ENCODE measurements around the gene VWA3B.
"Not testable (repeated sequence)": the region's sequence is repeated elsewhere in the genome, so short reads cannot be mapped to it uniquely, and the experiment has no call there.

VWA3B gene

DNA sequence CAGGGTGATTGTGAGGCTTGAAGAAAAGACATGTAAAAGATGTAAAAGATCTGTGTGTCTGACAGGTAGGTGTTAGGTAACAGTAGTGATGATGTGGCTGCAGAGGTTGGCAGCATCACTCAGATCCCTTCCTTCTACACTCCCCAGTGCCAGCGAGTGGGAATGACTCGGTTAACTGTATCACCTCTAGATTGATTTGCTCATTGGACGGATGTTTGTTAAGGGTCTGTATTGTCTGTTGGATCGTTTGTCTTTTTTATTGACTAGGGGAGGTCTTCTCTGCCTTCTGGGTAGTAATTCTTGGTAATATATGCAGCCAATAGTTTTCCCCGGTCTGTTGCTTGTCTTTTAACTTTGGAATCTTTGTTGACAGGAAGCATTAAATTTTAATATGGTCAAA is 214.5 kb downstream of the VWA3B start:
- Histone ChIP-seq H3K9ac (ENCODE audit: low read depth, low read length) (no peak overlapping the region), H3K9me3 (ENCODE audit: control insufficient read depth, insufficient read depth, low read length) (no peaks in the 10 kb centered on the region), H3K36me3 (ENCODE audit: insufficient read depth, low read length) (no peaks in the 10 kb centered on the region), H3K4me1 (ENCODE audit: insufficient read depth, low read length) (no peaks in the 10 kb centered on the region)

DNA sequence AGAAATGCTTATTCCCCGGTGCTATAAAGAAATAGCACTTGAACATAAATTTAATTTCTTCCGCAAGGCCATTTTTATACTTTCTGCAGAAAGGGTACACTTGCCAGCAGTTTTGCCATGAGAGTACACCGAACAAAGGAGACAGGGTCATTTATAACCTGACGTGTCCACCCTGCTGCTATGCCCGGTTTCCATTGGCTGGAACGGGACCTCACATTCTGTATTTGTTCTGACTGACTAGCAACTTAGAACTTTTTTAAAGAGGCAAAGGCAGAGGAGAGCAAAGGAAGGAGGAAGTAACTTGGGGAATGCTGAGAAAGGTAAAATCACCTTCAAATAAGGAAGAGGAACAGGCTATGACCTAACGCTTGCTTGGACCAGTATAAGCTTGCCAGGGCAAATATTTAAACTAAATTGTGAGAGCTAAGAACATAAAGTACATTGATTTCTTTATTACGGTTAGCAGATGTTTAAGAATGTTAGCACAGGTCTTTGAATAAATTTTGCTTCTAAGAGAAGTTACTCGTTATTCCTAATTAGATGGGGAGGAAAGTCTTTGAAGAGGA is 220.2 kb downstream of the VWA3B start:
- not testable (repeated sequence) for H3K9me3 ChIP-seq (ENCODE audit: control insufficient read depth, insufficient read depth, low read length); H3K36me3 ChIP-seq (ENCODE audit: insufficient read depth, low read length); H3K4me1 ChIP-seq (ENCODE audit: insufficient read depth, low read length); H3K9ac ChIP-seq (ENCODE audit: low read depth, low read length)

DNA sequence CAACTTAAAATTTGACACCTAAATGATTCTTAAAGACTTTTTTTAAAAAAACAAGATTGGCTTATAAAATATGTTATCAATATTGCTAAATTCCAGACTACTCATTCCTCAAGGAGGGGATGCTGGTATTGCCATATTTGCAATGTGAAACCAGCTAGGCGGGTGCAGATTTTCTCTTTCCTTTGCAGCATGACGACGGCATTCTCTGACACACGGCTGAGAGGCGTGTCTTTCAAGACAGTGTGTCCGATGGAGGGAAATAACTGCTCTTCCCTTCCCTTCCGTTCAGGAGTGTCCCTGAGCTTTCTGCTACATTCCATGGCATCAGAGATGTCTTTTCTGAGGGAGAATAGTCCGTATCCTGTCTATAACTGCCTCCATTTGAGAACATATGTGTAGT is 221.1 kb downstream of the VWA3B start:
- Histone ChIP-seq H3K4me1 (ENCODE audit: insufficient read depth, low read length) (no peaks in the 10 kb centered on the region), H3K36me3 (ENCODE audit: insufficient read depth, low read length) (no peaks in the 10 kb centered on the region), H3K9me3 (ENCODE audit: control insufficient read depth, insufficient read depth, low read length) (no peaks in the 10 kb centered on the region), H3K9ac (ENCODE audit: low read depth, low read length) (no peak overlapping the region)

DNA sequence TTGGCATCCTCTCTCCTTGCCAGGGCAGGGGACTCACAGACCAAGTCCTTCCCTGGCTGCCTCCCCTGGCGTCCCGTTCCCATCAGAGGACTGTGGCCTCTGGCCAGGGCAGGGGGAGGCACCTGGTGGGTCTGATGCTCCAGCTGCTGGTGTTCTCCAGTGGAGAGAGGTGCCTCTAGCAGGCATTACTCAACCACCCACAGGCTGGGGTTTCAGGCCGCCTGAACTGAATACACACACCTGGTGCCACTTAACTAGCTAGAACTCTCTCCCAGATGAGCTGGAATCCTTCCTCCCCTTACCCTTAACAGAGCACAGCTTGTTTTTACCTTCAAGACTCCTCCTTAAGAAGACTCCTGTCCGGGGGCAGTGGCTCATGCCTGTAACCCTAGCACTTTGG is 221.6 kb downstream of the VWA3B start:
- Histone ChIP-seq H3K9me3 (ENCODE audit: control insufficient read depth, insufficient read depth, low read length) (no peaks in the 10 kb centered on the region), H3K36me3 (ENCODE audit: insufficient read depth, low read length) (no peaks in the 10 kb centered on the region), H3K4me1 (ENCODE audit: insufficient read depth, low read length) (no peaks in the 10 kb centered on the region), H3K9ac (ENCODE audit: low read depth, low read length) (no peak overlapping the region)

GRCh38 chr2:98309580-98309979 is 222.6 kb downstream of the VWA3B start:
- no peaks in the 10 kb centered on the region for H3K9me3 ChIP-seq (ENCODE audit: control insufficient read depth, insufficient read depth, low read length)
- H3K4me1 ChIP-seq (ENCODE audit: insufficient read depth, low read length) = no peaks in the 10 kb centered on the region
- no peak overlapping the region for H3K9ac ChIP-seq (ENCODE audit: low read depth, low read length)
- no peaks in the 10 kb centered on the region for H3K36me3 ChIP-seq (ENCODE audit: insufficient read depth, low read length)

DNA sequence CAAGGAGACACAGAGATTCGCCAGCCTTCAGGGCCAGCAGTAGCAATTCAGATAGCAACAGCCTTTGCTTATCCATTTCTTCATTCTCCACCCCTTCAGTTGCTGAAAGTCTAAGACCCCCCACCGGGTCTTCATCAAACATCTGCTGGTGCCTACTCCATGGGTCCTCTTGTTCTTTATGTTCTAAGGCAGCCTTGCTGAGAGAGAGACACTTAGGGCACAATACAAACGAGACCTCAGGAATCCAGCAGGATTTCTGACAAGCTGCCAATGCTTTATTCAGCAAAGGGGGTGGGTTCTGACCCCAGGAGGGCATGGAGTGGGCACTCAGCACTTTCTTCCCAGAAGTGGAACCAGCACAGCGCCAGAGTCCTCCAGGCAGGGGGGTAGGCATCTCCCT is 223.0 kb downstream of the VWA3B start:
- Histone ChIP-seq H3K9ac (ENCODE audit: low read depth, low read length) (no peak overlapping the region), H3K9me3 (ENCODE audit: control insufficient read depth, insufficient read depth, low read length) (no peaks in the 10 kb centered on the region), H3K4me1 (ENCODE audit: insufficient read depth, low read length) (no peaks in the 10 kb centered on the region), H3K36me3 (ENCODE audit: insufficient read depth, low read length) (no peaks in the 10 kb centered on the region)

DNA sequence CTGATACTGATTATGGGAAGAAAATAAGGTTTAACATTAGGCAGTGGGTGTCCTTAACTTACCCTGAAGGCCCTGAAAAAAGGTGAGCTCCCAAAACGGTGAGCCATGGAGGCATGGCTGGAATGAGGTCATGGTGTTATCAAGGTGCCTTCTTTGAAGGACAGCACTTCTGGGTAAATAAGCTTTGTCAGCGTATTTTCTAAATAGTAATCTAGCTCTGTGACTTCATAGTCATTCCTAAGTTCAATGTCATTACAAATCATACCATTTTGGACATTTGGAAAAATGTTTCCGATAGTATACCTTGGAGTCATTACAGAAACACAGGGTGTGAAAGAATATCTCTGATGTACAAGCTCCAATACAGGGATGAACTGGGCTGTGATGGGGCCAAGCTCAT is 224.1 kb downstream of the VWA3B start:
- H3K9me3 ChIP-seq (ENCODE audit: control insufficient read depth, insufficient read depth, low read length) = no peaks in the 10 kb centered on the region; the same call in 1 of the 2 replicates
- H3K4me1 ChIP-seq (ENCODE audit: insufficient read depth, low read length) = no peaks in the 10 kb centered on the region
- H3K9ac ChIP-seq (ENCODE audit: low read depth, low read length) = no peak overlapping the region
- no peaks in the 10 kb centered on the region for H3K36me3 ChIP-seq (ENCODE audit: insufficient read depth, low read length)

DNA sequence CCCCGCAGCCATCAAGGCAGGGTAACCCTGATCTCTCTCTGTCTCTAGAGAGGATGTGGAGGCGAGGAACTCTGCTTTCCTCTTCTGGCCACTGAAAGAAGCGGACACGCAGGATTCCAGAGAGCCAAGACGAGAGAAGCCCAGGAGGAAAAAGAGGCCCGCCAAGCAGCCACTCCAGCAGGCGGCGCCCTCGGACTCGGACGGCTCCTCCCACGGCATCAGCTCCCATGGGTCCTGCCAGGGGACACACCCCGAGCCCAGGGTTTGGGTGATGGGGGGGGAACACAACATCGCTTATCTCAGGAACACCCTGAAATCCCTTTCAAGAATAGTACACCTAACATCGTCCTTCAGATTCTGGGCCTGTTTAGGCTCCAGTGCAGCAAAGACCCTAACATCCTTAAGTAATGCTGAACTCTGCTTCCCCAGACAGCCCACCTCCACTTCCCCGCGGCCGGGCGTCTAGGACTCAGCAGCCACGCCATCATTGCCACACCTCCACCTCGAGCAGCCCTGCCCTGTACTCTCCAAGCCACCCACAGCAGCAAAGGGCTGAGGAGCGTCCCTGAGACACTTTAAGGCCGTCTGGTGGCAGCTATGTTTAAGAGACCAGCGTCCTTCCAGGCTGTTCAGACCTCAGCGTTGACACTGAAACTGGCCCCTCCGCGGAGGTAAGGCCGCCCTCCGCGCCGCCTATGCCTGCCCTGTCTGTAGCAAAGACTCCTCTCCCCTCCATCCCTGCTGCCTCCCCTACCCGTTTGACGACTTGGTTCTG is 225.0 kb downstream of the VWA3B start:
- Histone ChIP-seq H3K4me1 (ENCODE audit: insufficient read depth, low read length) (no peaks in the 10 kb centered on the region), H3K36me3 (ENCODE audit: insufficient read depth, low read length) (no peaks in the 10 kb centered on the region), H3K9ac (ENCODE audit: low read depth, low read length) (no peak overlapping the region), H3K9me3 (ENCODE audit: control insufficient read depth, insufficient read depth, low read length) (no peaks in the 10 kb centered on the region; the same call in 1 of the 2 replicates)

DNA sequence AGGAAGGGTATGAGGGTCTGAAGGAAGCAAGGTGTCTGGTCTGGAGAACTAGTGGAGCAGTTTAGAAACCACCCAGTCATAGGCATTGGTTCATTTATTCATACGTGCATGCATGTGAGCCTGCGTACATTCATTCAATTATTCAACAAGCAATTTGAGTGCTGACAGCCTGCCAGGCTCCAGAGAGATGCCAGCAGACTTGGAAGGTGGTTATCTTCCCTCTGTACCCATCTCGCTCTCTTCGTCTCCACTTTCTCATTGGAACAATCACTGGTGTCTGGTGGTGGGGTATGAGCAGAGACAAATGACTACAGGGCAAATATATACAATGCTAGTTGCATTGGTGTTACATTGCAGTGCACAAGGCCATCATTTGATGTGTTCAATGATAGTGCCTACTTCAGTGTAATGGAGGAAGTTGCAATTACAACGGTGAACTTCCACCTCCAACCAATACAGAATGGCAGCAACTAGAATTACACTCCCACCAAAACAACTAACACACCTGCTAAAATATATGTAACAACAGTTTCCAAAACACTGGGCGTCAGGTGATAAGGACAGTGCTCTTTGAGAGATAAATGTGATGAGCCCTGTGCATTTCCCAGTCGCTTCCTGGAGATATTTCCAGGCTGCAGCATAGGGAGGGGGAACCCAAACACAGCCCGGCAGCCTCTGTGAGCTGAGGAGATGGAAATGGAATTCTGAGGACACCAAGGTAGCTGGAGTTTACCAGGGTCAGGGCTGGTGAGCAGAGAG is 226.7 kb downstream of the VWA3B start:
- Histone ChIP-seq H3K9ac (ENCODE audit: low read depth, low read length) (no peak overlapping the region), H3K9me3 (ENCODE audit: control insufficient read depth, insufficient read depth, low read length) (no peaks in the 10 kb centered on the region; the same call in 1 of the 2 replicates), H3K4me1 (ENCODE audit: insufficient read depth, low read length) (no peaks in the 10 kb centered on the region), H3K36me3 (ENCODE audit: insufficient read depth, low read length) (no peaks in the 10 kb centered on the region)

DNA sequence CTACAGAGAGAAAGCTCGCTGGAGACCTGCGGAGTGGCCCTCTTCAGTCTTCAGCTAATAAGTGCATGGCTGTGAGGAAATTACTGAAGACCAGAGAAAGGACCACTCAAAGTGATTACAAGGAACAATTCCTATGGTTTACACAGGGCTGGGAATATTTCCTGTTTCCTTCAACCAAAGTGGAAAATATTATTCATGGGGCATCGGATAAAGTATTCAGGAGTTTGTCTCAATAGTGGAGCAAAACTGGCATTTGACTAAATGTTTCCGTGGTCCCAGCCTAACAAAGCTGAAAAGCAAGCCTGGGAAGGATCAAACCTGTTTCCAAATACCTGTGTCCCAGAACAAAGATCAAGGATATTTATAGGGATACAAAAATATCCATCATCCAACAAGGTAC is 227.3 kb downstream of the VWA3B start:
- Histone ChIP-seq H3K9ac (ENCODE audit: low read depth, low read length) (no peak overlapping the region), H3K36me3 (ENCODE audit: insufficient read depth, low read length) (no peaks in the 10 kb centered on the region), H3K4me1 (ENCODE audit: insufficient read depth, low read length) (no peaks in the 10 kb centered on the region), H3K9me3 (ENCODE audit: control insufficient read depth, insufficient read depth, low read length) (no peaks in the 10 kb centered on the region; the same call in 1 of the 2 replicates)

DNA sequence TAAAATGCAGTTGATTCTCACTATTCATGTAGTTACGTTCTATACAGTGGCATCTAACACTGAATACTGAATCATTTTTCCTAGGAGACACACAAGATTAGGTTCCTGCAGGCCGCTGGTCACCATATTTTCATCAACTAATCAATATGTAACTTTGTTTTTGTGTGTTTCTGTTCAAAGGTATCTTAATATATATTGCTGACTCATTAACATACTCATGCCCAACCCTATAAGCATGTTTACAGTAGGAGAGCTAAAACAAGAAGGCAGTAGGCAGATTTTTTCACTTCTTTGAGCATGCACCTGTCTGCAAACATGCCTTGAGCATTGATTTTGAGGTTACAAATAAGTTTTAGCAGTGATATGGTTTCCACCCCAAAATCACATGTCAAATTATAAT is 229.0 kb downstream of the VWA3B start:
- Histone ChIP-seq H3K36me3 (ENCODE audit: insufficient read depth, low read length) (no peaks in the 10 kb centered on the region), H3K4me1 (ENCODE audit: insufficient read depth, low read length) (no peaks in the 10 kb centered on the region), H3K9me3 (ENCODE audit: control insufficient read depth, insufficient read depth, low read length) (peaks cover 7% of the 10 kb centered on the region)

DNA sequence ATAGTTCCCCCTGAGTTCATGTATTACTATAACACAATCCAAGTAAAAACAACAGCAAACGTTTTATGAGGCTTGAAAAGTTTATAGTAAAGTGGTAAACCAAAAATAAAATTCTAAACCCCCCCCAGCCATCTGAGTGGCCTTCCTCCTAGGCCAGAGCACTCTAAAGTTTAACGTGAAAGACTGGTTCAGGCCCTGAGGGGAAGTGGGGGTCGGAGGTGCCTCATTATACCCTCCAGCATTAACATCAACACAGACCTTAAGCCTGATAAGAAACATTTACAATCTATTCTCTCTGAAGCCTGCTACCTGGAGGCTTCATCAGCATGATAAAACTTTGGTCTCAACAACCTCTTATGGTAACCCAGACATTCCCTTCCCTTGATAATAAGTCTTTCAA is 230.2 kb downstream of the VWA3B start:
- no peaks in the 10 kb centered on the region for H3K4me1 ChIP-seq (ENCODE audit: insufficient read depth, low read length)
- H3K9me3 ChIP-seq (ENCODE audit: control insufficient read depth, insufficient read depth, low read length) = peaks cover 10% of the 10 kb centered on the region
- H3K9ac ChIP-seq (ENCODE audit: low read depth, low read length) = no peak overlapping the region
- H3K36me3 ChIP-seq (ENCODE audit: insufficient read depth, low read length) = no peaks in the 10 kb centered on the region

More for the DNA sequence above, 229.0 kb downstream of the VWA3B start:
- H3K9ac ChIP-seq (ENCODE audit: low read depth, low read length) = no peak overlapping the region

DNA sequence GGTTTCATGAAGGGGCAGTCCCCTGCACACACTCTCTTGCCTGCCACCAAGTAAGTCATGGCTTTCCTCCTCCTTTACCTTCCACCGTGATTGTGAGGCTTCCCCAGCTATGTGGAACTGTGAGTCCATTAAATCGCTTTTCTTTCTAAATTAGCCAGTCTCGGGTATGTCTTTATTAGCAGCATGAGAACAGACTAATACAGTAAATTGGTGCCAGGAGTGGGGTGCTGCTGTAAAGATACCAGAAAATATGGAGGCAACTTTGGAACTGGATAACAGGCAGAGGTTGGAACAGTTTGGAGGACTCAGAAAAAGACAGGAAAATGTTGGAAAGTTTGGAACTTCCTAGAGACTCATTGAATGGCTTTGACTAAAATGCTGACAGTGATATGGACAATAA is 233.2 kb downstream of the VWA3B start:
- H3K9me3 ChIP-seq (ENCODE audit: control insufficient read depth, insufficient read depth, low read length) = peaks cover 17% of the 10 kb centered on the region
- not testable (repeated sequence) for H3K9ac ChIP-seq (ENCODE audit: low read depth, low read length); H3K36me3 ChIP-seq (ENCODE audit: insufficient read depth, low read length); H3K4me1 ChIP-seq (ENCODE audit: insufficient read depth, low read length)

DNA sequence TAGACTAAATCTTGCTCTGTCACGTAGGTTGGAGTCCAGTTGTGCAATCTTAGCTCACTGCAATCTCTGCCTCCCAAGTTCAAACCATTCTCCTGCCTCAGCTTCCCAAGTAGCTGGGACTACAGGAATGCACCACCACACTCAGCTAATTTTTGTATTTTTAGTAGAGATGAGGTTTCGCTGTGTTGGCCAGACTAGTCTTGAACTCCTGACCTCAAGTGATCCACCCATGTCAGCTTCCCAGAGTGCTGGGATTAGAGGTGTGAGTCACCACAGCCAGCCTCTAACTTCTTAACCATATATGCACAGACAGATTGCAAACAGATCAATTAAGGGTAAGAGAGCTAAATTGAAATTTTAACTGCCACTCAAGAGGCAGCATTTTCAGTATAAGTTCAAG is 237.2 kb downstream of the VWA3B start:
- Histone ChIP-seq H3K9ac (ENCODE audit: low read depth, low read length) (no peak overlapping the region), H3K36me3 (ENCODE audit: insufficient read depth, low read length) (no peaks in the 10 kb centered on the region), H3K9me3 (ENCODE audit: control insufficient read depth, insufficient read depth, low read length) (peaks cover 28% of the 10 kb centered on the region), H3K4me1 (ENCODE audit: insufficient read depth, low read length) (no peaks in the 10 kb centered on the region)

- Histone ChIP-seq H3K9me3 (ENCODE audit: control insufficient read depth, insufficient read depth, low read length) (peaks cover 15% of the 10 kb centered on the region), H3K9ac (ENCODE audit: low read depth, low read length) (no peak overlapping the region), H3K36me3 (ENCODE audit: insufficient read depth, low read length) (no peaks in the 10 kb centered on the region), H3K4me1 (ENCODE audit: insufficient read depth, low read length) (no peaks in the 10 kb centered on the region)
These were observed 240.8 kb downstream of the VWA3B start for GRCh38 chr2:98327776-98328175.
